GM18499 (cell line): ENCODE measurements around the gene ATP2B2.
"Not testable (repeated sequence)": the region's sequence is repeated elsewhere in the genome, so short reads cannot be mapped to it uniquely, and the experiment has no call there.

ENCODE experiments used
- ATAC-seq: cut with Tn5 transposase; IDR thresholded peaks from one replicate; pipeline ENCODE4 v1.9.1; 2021; ENCODE audit warnings: moderate number of reproducible peaks; ENCODE audit not compliant: insufficient read depth, unreplicated experiment

Gene ATP2B2

GRCh38 chr3:10392244-10392643 is 113.1 kb downstream of the ATP2B2 start:
- no peak for ATAC-seq

GRCh38 chr3:10391391-10391790 is 114.0 kb downstream of the ATP2B2 start:
- no peak for ATAC-seq

GRCh38 chr3:10390641-10391373 is 114.6 kb downstream of the ATP2B2 start:
- no peak for ATAC-seq

GRCh38 chr3:10389995-10390394 is 115.4 kb downstream of the ATP2B2 start:
- ATAC-seq: peak; percentile 65

GRCh38 chr3:10389339-10389738 is 116.0 kb downstream of the ATP2B2 start:
- no peak for ATAC-seq

GRCh38 chr3:10387881-10388609 is 117.3 kb downstream of the ATP2B2 start:
- no peak for ATAC-seq

GRCh38 chr3:10386121-10386520 is 119.3 kb downstream of the ATP2B2 start:
- no peak for ATAC-seq

GRCh38 chr3:10384541-10385360 is 120.6 kb downstream of the ATP2B2 start:
- ATAC-seq: no peak

- no peak for ATAC-seq
Observed at GRCh38 chr3:10383850-10384248, 121.5 kb downstream of the ATP2B2 start.

- ATAC-seq: no peak
Observed at GRCh38 chr3:10382892-10383849, 122.2 kb downstream of the ATP2B2 start.

- not testable (repeated sequence) for ATAC-seq
Observed at GRCh38 chr3:10382445-10382844, 122.9 kb downstream of the ATP2B2 start.

- no peak for ATAC-seq
Observed at GRCh38 chr3:10381336-10381735, 124.0 kb downstream of the ATP2B2 start.

GRCh38 chr3:10380906-10381305 is 124.5 kb downstream of the ATP2B2 start:
- no peak for ATAC-seq

GRCh38 chr3:10379961-10380360 is 125.4 kb downstream of the ATP2B2 start:
- no peak for ATAC-seq

GRCh38 chr3:10379161-10379560 is 126.2 kb downstream of the ATP2B2 start:
- ATAC-seq: no peak

GRCh38 chr3:10378742-10379141 is 126.6 kb downstream of the ATP2B2 start:
- ATAC-seq: no peak

GRCh38 chr3:10378246-10378645 is 127.1 kb downstream of the ATP2B2 start:
- ATAC-seq: no peak

- no peak for ATAC-seq
Observed at GRCh38 chr3:10377148-10377725, 128.1 kb downstream of the ATP2B2 start.

GRCh38 chr3:10376353-10376752 is 129.0 kb downstream of the ATP2B2 start:
- no peak for ATAC-seq
